Lower leg skin (tissue), 3 donors: Measurements from ENCODE around the gene THUMPD2.

Experiments used
- POLR2A ChIP-seq, 2 donors: fragments of 450-650 bp; IDR thresholded peaks; one replicate each; pipeline ENCODE4 v1.6.1; 2016 to 2017; ENCODE audit warnings: antibody characterized with exemption in 2 of 2, mild to moderate bottlenecking in 1 of 2, moderate library complexity in 1 of 2
- TF ChIP-seq, protein P1 (sequence below), 3 donors: fragments of 450-650 bp; IDR thresholded peaks; one replicate each; pipeline ENCODE4 v1.5.1; 2016; ENCODE audit warnings: antibody characterized with exemption in 3 of 3, mild to moderate bottlenecking in 3 of 3, moderate library complexity in 2 of 3

DNA sequence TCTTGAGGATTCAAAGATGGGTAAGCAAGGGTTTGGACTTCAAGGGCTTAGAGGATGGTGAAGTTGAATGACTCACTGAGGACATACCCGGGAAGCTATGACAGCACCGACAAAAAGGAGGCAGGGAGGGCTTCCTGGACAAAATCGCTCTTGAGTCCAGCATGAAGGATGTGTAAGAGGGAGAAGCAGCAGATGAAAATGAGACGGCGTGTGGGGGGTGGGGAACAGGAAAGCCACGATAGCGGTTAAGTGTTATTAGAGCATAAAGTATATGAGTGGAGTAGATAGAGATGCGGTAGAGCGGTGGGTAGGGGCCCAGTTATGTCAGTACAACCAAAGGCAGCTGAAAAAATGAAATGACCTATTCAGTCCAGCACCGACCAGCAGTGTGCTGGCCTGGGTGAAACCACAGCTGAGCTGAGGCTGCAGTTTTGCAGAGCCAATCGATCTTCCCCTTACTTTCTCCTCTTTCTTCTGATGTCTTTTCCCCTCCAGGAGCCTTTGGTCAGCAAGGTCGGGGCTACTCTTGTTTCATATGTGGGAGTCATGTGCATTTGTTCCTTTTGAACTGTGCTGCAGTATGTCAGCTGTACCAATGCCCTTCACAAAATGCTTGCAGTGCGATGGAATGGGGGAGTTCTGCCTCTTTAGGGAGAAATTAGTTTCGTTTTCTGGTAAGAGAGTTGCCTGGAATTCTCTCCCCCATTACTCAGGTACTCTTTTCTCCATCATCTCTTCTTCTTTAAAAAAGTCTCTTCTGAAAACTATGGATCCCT is 2.0 kb upstream of the THUMPD2 start:
- TF ChIP-seq, protein P1, sequence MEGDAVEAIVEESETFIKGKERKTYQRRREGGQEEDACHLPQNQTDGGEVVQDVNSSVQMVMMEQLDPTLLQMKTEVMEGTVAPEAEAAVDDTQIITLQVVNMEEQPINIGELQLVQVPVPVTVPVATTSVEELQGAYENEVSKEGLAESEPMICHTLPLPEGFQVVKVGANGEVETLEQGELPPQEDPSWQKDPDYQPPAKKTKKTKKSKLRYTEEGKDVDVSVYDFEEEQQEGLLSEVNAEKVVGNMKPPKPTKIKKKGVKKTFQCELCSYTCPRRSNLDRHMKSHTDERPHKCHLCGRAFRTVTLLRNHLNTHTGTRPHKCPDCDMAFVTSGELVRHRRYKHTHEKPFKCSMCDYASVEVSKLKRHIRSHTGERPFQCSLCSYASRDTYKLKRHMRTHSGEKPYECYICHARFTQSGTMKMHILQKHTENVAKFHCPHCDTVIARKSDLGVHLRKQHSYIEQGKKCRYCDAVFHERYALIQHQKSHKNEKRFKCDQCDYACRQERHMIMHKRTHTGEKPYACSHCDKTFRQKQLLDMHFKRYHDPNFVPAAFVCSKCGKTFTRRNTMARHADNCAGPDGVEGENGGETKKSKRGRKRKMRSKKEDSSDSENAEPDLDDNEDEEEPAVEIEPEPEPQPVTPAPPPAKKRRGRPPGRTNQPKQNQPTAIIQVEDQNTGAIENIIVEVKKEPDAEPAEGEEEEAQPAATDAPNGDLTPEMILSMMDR (IDR thresholded peaks at IDR 0.05), result no peak
- no peak for TF ChIP-seq POLR2A (IDR thresholded peaks at IDR 0.05)
